HCT116 (cell line): ENCODE measurements around the gene CREBZF. TPM values are rescaled to one million over a fixed set of nuclear protein-coding genes. Genes with fewer than 3 reads are reported as not detected.

Experiments used
- ATAC-seq: fragments of 200-7000 bp; cut with Tn5 transposase; 2 replicates; pipeline ENCODE4 v1.9.1; 2020; ENCODE audit warnings: mild to moderate bottlenecking, moderate library complexity
- BruUV-seq: library from RNA; stranded (reverse); fragments of 400-500 nt; replicated peaks from 2 replicates; lab custom pipeline; 2021; lab: Mats Ljungman, UMichigan
- CTCF ChIA-PET: fragments of 300-600 bp; sonication (Branson Sonifier 250); formaldehyde crosslinking; loops from one replicate; lab custom pipeline; 2021; ENCODE audit warnings: antibody characterized with exemption; lab: Charles Lee
- POLR2A ChIA-PET: fragments of 300-600, 350-600 bp; sonication (Branson Sonifier 250); formaldehyde crosslinking; loops from one replicate; lab custom pipeline; 2021; ENCODE audit warnings: antibody characterized with exemption; lab: Charles Lee
- RAD21 ChIA-PET, 2 experiments: fragments of 300-600 bp; sonication (Branson Sonifier 250); formaldehyde crosslinking; loops; one replicate each; lab custom pipeline; 2023; ENCODE audit warnings: low total read pairs in 2 of 2; ENCODE audit not compliant: uncharacterized antibody in 2 of 2, unreplicated experiment in 2 of 2, low non-redundant PET in 1 of 2; lab: Charles Lee
- DNase-seq: peaks from one replicate; pipeline ENCODE4 v3.0.0-alpha.2; 2010; ENCODE audit warnings: low read depth, low spot score
- H2AFZ ChIP-seq: fragments of 200-600 bp; shearing (Covaris generic), sonication (generic); 2 replicates; pipeline ENCODE4 v1.6.1; 2017; ENCODE audit warnings: low read depth, mixed run types, mixed read lengths, antibody characterized with exemption, low read length; ENCODE audit not compliant: poor library complexity, severe bottlenecking
- H3K27ac ChIP-seq: 2 replicates; pipeline ENCODE4 v1.5.1; 2012; ENCODE audit warnings: low read depth, low read length
- H3K27me3 ChIP-seq: fragments of 200-600 bp; sonication (generic); 2 replicates; pipeline ENCODE4 v1.6.1; 2016; ENCODE audit warnings: mixed run types, low read length, mixed read lengths; ENCODE audit not compliant: insufficient read depth
- H3K36me3 ChIP-seq, 2 experiments: fragments of 200-500 bp in 1 of 2; fragments of 200-600 bp in 1 of 2; sonication (Bioruptor generic) in 1 of 2; sonication (generic) in 1 of 2; 2 replicates each; pipeline versions ENCODE4 v1.5.1 to v1.6.1; 2014 to 2016; ENCODE audit warnings: low read length in 2 of 2, inconsistent platforms in 1 of 2, mixed read lengths in 1 of 2, mixed run types in 1 of 2; ENCODE audit not compliant: insufficient read depth in 2 of 2, control insufficient read depth in 1 of 2
- H3K4me1 ChIP-seq, 2 experiments: fragments of 200-600 bp in 1 of 2; sonication (generic) in 1 of 2; 2 replicates each; pipeline versions ENCODE4 v1.5.1 to v1.6.1; 2012 to 2017; ENCODE audit warnings: low read length in 2 of 2, inconsistent platforms in 1 of 2, mild to moderate bottlenecking in 1 of 2, mixed read lengths in 1 of 2, mixed run types in 1 of 2, moderate library complexity in 1 of 2; ENCODE audit not compliant: insufficient read depth in 2 of 2, control insufficient read depth in 1 of 2
- H3K4me2 ChIP-seq: fragments of 200-600 bp; sonication (generic); 2 replicates; pipeline ENCODE4 v1.6.1; 2017; ENCODE audit warnings: mixed run types, low read length, mixed read lengths
- H3K4me3 ChIP-seq, 2 experiments: fragments of 200-600 bp in 1 of 2; sonication (generic) in 1 of 2; replicated peaks in 1 of 2; 2 replicates each; pipeline ENCODE4 v1.5.1; 2011 to 2016; ENCODE audit warnings: low read length in 2 of 2, control low read depth in 1 of 2, low read depth in 1 of 2, mild to moderate bottlenecking in 1 of 2, mixed read lengths in 1 of 2, mixed run types in 1 of 2
- H3K79me2 ChIP-seq: fragments of 200-600 bp; sonication (generic); 2 replicates; pipeline ENCODE4 v1.6.1; 2017; ENCODE audit warnings: mild to moderate bottlenecking, mixed run types, low read length, moderate library complexity, mixed read lengths; ENCODE audit not compliant: insufficient read depth
- H3K9ac ChIP-seq: fragments of 200-600 bp; sonication (generic); 2 replicates; pipeline ENCODE4 v1.6.1; 2016; ENCODE audit warnings: low read length, mixed read lengths
- H3K9me2 ChIP-seq: fragments of 200-600 bp; sonication (generic), shearing (Covaris generic); 2 replicates; pipeline ENCODE4 v1.6.1; 2017; ENCODE audit warnings: mixed run types, mild to moderate bottlenecking, moderate library complexity; ENCODE audit not compliant: insufficient read depth
- H3K9me3 ChIP-seq, 2 experiments: fragments of 200-500 bp in 1 of 2; fragments of 200-600 bp in 1 of 2; sonication (Bioruptor generic) in 1 of 2; sonication (generic) in 1 of 2; 2 replicates each; pipeline ENCODE4 v1.6.1; 2014 to 2017; ENCODE audit warnings: low read length in 2 of 2, mixed read lengths in 2 of 2, inconsistent platforms in 1 of 2, low read depth in 1 of 2, mild to moderate bottlenecking in 1 of 2, mixed run types in 1 of 2, moderate library complexity in 1 of 2; ENCODE audit not compliant: control insufficient read depth in 1 of 2, insufficient read depth in 1 of 2
- H4K20me1 ChIP-seq: fragments of 200-600 bp; sonication (generic), shearing (Covaris generic); 2 replicates; pipeline ENCODE4 v1.6.1; 2017; ENCODE audit warnings: mixed run types, mild to moderate bottlenecking, moderate library complexity; ENCODE audit not compliant: insufficient read depth
- CBX3 ChIP-seq: IDR thresholded peaks from 2 replicates; pipeline ENCODE4 v1.6.1; 2012; ENCODE audit warnings: low read depth
- EGR1 ChIP-seq: IDR thresholded peaks from 2 replicates; pipeline ENCODE4 v1.6.1; 2012; ENCODE audit warnings: low read depth
- ELF1 ChIP-seq: IDR thresholded peaks from 2 replicates; pipeline ENCODE4 v1.6.1; 2012; ENCODE audit warnings: low read depth, borderline replicate concordance
- FOSL1 ChIP-seq: IDR thresholded peaks from 2 replicates; pipeline ENCODE4 v1.6.1; 2012; ENCODE audit warnings: low read depth
- JUND ChIP-seq: IDR thresholded peaks from 2 replicates; pipeline ENCODE4 v1.6.1; 2012
- MAX ChIP-seq: IDR thresholded peaks from 2 replicates; pipeline ENCODE4 v1.6.1; 2012
- POLR2A ChIP-seq: IDR thresholded peaks from 2 replicates; pipeline ENCODE4 v1.7.0; 2011; ENCODE audit warnings: borderline replicate concordance; ENCODE audit not compliant: insufficient read depth, insufficient read length; ENCODE audit errors: extremely low read depth
- RAD21 ChIP-seq: IDR thresholded peaks from 2 replicates; pipeline ENCODE4 v1.6.1; 2012; ENCODE audit warnings: low read depth, mild to moderate bottlenecking
- REST ChIP-seq: IDR thresholded peaks from 2 replicates; pipeline ENCODE4 v1.6.1; 2012; ENCODE audit warnings: low read depth
- SIN3A ChIP-seq: IDR thresholded peaks from 2 replicates; pipeline ENCODE4 v1.6.1; 2012; ENCODE audit warnings: low read depth
- SP1 ChIP-seq: IDR thresholded peaks from 2 replicates; pipeline ENCODE4 v1.6.1; 2012; ENCODE audit warnings: low read depth
- SRF ChIP-seq: IDR thresholded peaks from 2 replicates; pipeline ENCODE4 v1.6.1; 2012; ENCODE audit warnings: low read depth
- TCF7L2 ChIP-seq: IDR thresholded peaks from 2 replicates; pipeline ENCODE4 v1.7.0; 2011; ENCODE audit warnings: borderline replicate concordance, inconsistent platforms; ENCODE audit not compliant: insufficient read depth, insufficient read length; ENCODE audit errors: extremely low read depth
- ZBTB33 ChIP-seq: IDR thresholded peaks from 2 replicates; pipeline ENCODE4 v1.6.1; 2011; ENCODE audit warnings: mild to moderate bottlenecking, low read length, moderate library complexity; ENCODE audit not compliant: insufficient replicate concordance; ENCODE audit errors: extremely low read depth
- ZFX ChIP-seq: fragments of 450-650 bp; IDR thresholded peaks from 2 replicates; pipeline ENCODE4 v1.6.1; 2017
- ZNF274 ChIP-seq: fragments of 200-500 bp; sonication (Bioruptor generic); IDR thresholded peaks from 2 replicates; pipeline ENCODE4 v1.6.1; 2014; ENCODE audit warnings: mild to moderate bottlenecking, low read depth, low read length, inconsistent platforms
- intact Hi-C: fragments of 100-400 bp; cut with micrococcal nuclease; formaldehyde crosslinking; loops from 2 replicates; pipeline ENCODE4 v1.10.0; 2022
- total RNA-seq: library from RNA; stranded (reverse); gene quantifications from one replicate; pipeline ENCODE4 v1.2.1, GENCODE V29; 2021; ENCODE audit not compliant: unreplicated experiment
- TF ChIP-seq, protein P1 (sequence below): IDR thresholded peaks from 2 replicates; pipeline ENCODE4 v1.6.1; 2012

Gene CREBZF
- total RNA-seq, 1 experiment from 2014 or later = 40.2 TPM

DNA sequence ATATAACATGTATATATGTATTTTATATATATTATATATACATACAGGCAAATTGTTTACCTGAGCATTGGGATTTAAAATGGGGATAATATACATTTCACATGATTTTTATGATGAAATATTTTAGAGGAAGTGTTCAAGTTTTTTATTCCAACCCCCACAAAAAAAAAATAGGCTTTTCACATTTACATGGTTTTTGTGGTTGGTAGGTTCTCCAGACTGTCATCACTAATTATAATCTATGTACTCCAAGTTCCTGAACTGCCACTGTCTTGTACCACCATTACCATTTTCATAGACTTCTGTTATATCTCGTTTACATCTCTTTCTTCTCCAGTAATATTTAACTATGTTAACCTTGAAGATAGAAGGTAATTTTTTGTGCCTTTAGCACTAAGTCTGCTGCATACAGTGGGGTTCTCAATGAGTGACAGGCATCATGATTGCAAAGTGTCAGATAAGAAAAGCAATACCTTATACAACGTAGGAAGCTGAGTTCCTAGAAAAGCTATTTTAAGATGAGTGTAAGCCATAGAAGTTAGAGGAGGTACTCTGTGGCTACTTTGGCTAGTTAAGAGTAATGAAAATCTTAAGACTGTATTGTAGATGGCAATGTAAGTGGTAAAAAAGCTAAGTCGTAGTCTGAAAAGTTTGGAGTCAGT is 12.0 kb downstream of the CREBZF start:
- Histone ChIP-seq H3K4me1 (peaks cover 2 to 10% of the 10 kb centered on the region in 2 experiments; a peak in 3 of 4 replicates), H3K4me3 (no peak overlapping the region), H2AFZ (no peak overlapping the region), H3K9ac (no peak overlapping the region), H3K9me3 (no peaks in the 10 kb centered on the region), H3K79me2 (peaks cover 61% of the 10 kb centered on the region), H3K9me2 (no peaks in the 10 kb centered on the region), H3K4me2 (no peak overlapping the region), H3K27me3 (no peaks in the 10 kb centered on the region), H3K27ac (no peak overlapping the region), H3K36me3 (peaks cover 16 to 17% of the 10 kb centered on the region in 2 experiments), H4K20me1 (peaks cover 10% of the 10 kb centered on the region)
- no TSS peak for BruUV-seq
- TF ChIP-seq FOSL1 = no peak
- TF ChIP-seq ZFX = no peak
- no peak for TF ChIP-seq ELF1
- no peak for TF ChIP-seq MAX
- no peak for TF ChIP-seq SIN3A
- no peak for TF ChIP-seq REST
- TF ChIP-seq SRF = no peak
- no peak for TF ChIP-seq CBX3
- TF ChIP-seq SP1 = no peak
- no peak for TF ChIP-seq TCF7L2
- no peak for TF ChIP-seq ZNF274
- no peak for TF ChIP-seq RAD21
- no peak for TF ChIP-seq POLR2A
- TF ChIP-seq ZBTB33 = no peak
- TF ChIP-seq EGR1 = no peak
- TF ChIP-seq, protein P1, sequence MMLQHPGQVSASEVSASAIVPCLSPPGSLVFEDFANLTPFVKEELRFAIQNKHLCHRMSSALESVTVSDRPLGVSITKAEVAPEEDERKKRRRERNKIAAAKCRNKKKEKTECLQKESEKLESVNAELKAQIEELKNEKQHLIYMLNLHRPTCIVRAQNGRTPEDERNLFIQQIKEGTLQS = no peak
- no peak for TF ChIP-seq JUND
- RAD21 ChIA-PET = interaction anchor here in 1 of 2 experiments (0.5 kb wide), 1 partner anchor 180 kb away, joined by 3 read pairs; no protein-coding TSS in a partner anchor
- intact Hi-C loops = no loop called here
- ATAC-seq (no peak), DNase-seq (no peak)
- CTCF ChIA-PET = no interaction called here
- POLR2A ChIA-PET = no interaction called here
